CD4-positive, alpha-beta T cell treated with Interleukin-6 for 4 hours (primary cell): ENCODE data around the gene TTYH3.
"Not testable (repeated sequence)": the region's sequence is repeated elsewhere in the genome, so short reads cannot be mapped to it uniquely, and the experiment has no call there.

Source experiments
- DNase-seq: peaks from one replicate; pipeline ENCODE4 v3.0.0-alpha.2; 2020; ENCODE audit warnings: mixed read lengths

TTYH3 gene

DNA sequence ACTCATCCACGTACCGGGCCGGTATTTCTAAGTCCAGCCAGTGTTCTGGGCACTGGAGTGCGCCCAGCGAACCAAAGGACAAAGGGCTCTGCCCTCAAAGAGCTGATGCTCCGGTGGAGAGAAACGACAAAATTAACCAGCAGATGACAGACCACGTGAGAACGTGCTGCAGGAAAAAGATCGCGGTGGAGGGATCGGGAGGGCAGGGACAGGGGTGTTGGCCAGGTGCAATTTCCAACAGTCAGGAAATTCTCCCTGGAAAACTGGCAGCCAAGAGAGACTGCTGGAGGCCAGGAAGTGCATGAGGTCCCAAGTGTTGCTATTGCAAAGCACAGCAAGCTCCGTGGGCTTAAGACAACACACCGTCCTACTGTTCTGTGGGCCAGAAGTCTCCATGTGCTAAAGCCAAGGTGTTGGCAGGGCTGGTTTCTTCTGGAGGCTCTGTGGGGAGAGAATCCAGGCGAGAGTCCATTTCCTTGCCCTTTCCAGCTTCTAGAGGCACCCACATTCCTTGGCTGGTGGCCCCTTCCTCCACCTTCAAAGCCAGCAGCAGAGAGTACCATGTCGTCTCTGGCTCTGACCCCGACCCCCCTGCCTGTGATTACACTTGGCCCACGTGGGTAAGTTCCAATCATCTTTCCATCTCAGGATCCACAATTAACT, 34.9 kb downstream of the TTYH3 start:
- DNase-seq, result no peak

DNA sequence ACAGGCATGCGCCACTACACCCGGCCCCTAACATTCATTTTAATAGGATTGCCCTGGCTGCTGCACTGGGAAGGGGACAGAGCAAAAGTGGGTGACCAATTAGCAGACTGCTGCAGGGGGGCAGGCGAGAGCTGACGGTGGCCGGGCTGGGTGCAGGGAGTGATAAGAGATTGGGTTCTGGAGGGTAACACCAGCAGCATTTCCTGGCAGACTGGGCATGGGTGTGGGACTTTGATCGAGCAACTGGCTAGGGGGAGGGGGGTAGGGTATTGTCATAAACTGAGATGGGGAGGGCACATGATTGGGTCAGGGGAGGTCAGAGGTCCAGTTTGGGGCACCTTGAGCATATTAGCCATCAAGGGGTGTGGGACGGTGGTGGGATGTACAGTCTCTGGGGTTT, 36.1 kb downstream of the TTYH3 start:
- DNase-seq, result no peak

DNA sequence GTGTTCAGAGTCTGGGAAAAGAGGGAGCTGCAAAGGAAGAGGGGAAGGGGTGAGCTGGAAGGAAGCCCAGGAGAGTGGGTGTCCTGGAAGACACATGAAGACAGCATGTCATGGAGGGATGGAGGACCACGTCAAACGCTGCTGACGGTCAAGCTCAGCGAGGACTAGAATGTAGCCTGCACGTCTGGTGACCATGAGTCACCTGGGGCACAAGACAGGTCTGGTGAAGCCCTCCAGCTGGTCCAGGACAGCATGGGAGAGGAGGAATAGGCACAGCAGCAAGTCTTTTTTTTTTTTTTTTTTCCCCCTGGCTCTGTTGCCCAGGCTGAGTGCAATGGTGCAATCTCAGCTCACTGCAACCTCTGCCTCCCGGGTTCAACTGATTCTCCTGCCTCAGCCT, 36.6 kb downstream of the TTYH3 start:
- DNase-seq, result no peak

DNA sequence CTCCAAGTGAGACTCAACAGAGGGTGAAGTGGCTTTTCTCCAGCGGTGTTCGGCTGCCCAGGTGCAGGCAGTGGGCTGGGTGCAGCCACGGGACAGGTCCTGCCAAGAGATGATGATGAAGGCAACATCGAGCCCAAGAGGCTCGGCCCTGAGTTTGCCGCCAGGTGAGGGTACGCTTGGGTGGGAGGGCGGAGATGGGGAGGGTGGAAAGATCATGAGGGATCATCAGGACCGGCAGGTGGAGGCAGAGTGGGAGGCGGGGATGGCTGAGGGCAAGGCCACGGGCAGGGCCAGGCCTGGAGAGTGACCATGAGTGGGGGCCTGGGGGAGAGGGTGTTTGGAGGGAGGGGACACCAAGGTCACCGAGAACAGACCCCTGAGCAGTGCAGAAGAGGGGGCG, 38.4 kb downstream of the TTYH3 start:
- no peak for DNase-seq

DNA sequence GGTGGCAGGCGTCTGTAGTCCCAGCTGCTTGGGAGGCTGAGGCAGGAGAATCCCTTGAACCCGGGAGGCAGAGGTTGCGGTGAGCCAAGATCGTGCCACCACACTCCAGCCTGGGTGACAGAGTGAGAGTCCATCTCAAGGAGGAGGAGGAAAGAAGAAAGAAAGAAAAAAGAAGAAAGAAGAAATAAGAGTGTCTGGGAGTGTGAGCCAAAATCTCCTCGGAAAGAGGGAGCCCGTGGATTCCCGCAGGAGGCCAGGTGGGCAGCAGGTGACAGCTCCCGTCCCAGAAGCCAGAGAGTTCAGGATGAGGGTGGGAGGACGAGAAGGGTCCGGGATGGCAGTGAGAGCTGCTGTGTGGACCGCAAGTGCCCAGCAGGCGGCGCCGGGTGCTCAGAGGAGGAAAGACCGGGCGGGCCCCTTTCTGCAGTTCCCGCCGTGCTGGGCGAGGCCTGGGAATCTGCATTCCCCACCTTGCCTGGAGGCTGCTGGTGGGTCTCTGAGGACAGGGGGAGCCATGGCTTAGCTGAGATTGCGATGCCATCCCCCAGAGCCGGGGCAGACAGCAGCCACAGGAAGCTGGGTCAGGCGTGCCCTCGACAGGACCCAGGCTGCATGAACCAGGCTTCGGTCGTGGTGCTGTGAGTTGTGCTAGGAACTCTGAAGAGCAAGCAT, 39.1 kb downstream of the TTYH3 start:
- peak; percentile 81 for DNase-seq

DNA sequence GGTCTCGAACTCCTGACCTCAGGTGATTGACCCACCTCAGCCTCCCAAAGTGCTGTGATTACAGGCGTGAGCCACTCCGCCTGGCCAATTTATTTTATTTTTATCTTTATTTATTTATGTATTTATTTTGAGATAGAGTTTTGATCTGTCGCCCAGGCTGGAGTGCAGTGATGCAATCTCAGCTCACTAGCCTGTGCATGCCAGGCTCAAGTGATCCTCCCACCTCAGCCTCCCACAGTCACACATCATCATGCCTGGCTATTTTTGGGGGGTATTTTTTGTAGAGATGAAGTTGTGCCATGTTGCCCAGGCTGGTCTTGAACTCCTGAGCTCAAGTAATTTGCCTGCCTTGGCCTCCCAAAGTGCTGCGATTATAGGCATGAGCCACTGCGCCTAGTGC, 41.4 kb downstream of the TTYH3 start:
- not testable (repeated sequence) for DNase-seq

DNA sequence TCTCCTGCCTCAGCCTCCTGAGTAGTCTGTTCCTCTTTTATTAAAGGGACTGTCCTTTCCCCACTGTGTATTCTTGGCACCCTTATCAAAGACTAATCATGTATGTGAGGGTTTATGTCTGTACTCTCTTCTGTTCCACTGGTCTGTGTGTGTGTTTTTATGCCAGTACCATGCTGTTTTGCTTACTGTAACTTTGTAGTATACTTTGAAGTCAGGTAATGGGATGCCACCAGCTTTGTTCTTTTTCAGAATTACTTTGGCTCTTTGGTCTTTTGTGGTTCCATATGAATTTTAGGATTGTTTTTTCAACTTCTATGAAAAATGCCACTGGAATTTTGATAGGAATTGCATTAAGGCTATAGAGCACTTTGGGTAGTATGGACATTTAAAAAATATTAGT, 42.1 kb downstream of the TTYH3 start:
- DNase-seq, result no peak

DNA sequence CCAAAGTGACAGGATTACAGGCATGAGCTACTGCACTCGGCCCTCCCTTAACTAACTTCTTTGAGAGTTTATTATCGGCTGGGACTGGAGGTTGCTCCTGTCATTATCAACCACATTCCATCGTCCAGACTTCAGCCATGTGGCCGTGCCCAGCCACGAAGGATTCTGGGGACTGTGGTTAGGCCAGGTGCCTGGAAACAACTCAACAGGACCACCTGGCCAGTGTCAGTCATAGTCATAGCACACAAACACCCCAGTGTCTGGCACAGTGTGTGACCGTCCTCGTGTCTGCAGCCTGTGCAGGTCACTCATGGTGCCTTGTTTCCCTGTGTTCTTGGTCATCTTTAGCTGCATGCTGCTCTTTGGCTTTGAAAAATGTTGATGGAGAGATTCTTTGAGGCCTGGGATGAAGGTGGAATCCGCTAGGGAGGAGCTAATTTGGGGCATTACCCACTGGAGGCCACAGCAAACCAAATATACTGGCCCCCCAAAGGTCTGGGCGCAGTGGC, 43.5 kb downstream of the TTYH3 start:
- DNase-seq, result no peak

DNA sequence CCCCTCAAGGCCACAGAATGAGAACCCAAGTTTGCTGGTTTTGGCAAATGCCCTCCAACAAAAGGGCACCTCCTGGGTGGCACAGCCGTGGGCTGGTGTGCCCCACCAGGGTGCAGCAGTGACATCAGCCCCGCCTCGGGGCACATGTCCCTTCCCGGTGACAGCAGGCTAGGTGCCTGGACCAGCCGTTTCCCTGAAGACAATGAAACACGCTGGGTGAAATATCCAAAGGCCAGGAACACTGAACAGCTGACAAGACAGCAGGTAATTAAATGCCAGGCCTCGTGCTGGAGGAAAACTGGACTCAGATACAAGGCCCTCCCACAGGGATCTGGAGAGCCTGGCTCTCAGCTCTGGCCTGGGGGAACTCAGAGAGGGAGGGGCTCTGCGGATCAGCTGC, 44.8 kb downstream of the TTYH3 start:
- DNase-seq, result not testable (repeated sequence)

DNA sequence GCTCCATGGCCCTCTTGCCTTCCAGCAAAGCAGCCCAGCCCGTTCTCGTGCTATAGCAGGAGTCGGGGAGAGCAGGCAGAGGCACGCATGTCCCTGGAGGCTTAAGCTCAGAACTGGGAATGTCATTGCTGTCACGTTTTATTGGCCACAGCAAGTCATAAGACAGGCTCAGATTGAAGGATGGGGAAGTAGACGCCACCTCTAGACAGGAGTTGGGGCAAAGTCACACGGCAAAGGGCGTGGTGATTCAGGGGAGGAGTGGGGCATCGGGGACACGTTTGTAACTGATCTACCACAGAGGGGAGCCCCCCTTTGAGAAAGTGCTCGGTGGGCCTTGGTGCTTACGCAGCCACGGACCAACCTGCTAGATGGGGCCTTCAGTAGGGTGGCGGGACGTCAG, 46.7 kb downstream of the TTYH3 start:
- DNase-seq, result not testable (repeated sequence)

DNA sequence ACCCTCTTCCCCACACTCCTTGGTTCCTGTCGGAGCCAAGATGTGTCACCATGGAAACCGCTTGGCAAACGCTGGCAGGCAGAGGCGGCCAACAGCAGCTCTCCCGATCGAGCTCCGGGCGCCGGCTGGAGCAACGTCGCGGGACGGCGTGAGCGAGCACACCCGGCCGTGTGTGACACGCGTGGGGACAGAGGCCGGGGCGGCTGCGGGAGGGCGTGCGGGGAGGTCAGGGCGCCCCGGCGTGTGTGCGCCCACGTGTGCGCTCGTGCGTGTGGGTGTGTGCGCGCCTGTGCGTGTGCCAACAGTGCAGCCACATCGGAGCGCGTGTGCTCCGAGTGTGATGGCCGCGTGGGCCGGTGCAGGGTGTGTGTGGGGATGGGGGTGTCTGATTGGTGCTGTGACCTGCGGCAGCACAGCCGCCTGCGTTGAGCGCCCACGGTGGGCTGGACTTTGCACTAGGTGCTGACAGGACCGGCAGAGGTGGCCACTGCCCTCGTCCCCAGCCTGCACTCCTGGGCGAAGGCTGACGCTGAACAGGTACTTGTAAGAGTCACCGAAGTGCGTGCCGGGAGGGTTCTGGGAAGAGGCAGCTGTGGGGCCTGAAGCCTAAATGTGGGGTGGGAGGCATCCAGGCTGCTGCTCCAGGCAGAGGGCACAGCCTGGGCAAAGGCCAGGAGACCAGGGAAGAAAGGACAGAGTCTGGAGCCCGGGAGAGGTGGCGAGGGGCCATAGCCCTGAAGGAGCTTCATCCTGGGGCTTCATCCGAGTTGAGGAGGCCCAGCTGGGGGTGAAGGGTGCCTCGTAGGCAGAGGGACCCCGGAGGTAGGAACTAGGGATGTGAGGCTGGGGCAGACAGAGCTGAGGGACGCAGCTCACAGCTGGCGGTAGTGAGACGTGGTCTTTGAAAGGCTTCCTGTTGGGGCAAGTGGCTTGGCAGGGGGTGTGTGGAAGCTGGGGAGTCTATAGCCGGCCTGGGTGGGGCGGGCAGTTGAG, 47.6 kb downstream of the TTYH3 start:
- DNase-seq, result not testable (repeated sequence)

DNA sequence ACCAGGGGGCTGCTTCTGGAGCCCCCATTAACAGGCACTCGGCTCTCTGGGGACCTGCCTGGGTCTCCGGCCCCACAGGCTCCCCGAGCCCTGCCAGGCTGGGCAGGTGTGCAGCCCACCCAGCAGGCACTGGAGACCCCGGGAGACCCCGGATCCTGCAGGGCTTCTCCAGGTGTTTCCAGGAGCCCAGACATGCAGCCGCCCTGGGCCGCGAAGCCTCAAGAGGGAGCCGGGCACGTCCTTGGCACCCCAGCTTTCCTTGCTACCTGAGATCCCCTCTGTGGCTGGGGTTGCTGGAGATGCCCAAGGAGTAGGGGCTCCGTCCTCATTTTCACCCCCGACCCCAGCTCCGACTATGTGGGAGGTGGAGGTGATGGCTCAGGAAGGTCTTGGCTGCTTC, 48.5 kb downstream of the TTYH3 start:
- no peak for DNase-seq

DNA sequence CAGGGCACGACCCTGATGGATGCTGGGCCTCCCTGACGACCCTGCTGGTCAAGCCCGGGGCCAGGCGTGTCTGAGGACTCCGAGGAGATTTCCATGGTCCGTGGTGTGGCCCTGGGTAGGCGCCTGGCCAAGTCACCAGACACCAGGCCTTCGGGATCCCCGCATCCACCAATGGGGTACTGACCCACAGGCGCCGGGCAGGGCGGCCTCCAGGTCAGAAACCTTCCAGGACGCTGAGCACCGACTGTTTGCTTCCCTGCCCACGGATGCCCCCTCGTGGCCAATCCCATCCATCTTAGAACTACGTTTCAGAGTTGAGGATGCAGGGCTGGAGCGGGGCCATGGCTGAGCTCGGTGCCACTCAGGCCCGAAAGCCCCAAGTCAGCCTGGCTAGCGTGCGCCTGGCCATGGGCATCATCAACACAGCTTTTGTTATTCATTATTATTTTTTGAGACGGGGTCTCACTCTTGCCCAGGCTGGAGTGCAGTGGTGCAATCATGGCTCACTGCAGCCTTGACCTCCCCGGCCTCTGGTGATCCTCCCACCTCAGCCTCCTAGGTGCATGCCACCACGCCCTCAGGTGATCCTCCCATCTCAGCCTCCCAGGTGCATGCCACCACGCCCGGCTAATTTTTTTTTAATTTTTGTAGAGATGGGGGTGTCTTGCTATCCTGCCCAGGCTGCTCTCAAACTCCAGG, 49.2 kb downstream of the TTYH3 start:
- peak; percentile 72 for DNase-seq

DNA sequence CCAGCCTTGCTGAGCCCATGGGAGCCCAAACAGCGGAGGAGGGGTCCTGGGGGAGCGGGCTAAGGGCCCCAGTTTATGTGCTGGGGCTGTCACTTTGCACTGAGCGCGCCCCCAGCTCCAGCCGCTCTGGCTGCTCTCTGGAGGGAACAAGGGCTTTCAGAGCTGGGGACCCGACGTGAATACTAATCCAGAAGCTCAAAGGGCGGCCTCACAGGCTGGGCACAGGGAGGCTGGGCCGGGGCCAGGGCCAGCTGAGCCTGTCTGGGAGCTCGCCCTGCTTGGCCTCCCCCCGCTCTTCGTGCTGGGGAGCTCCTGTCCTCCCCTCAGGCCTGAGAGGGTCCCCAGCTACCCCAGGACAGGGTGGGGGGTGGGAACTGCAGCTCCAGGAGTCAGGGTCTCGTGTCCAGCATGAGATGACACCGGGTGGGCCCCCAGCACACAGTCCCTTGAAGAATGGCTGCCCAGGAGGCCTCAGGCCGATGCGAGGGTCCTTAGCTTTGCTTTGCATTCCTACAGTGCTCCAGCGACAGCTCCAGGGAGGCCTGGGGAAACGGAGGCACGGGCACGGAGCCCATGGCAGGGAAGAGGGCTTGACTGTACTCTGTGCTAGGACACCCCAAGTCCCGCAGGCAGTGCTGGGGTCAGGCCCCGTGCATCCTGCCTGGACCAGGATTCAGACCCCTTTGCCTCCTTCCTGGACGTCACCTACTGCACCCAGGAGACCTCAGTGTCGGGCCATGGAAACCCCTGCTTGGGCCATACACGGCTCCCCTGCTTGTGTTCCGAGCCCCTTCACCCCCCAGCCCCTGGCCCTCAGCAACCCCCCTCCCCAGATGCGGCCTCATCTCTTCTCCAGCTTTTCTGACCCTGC, 50.4 kb downstream of the TTYH3 start:
- no peak for DNase-seq

DNA sequence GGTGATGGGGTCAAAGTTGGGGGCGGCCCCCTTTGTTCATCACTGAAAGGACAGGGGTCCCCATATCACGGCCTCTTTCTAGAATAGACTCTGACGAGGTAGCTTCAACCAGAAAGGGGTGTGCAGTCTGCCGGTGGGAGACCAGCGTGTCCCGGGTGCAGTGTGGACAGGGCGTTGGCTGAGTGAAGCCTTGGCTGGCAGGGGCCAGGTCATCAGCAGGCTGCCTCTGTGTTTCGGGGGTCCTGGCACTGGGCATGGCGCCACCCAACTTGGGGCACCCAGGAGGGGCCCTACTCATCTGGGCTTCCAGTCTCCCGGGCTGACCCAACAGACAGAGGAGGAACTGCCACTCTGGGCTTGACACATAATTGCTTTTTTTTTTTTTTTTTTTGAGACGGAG, 52.7 kb downstream of the TTYH3 start:
- no peak for DNase-seq

DNA sequence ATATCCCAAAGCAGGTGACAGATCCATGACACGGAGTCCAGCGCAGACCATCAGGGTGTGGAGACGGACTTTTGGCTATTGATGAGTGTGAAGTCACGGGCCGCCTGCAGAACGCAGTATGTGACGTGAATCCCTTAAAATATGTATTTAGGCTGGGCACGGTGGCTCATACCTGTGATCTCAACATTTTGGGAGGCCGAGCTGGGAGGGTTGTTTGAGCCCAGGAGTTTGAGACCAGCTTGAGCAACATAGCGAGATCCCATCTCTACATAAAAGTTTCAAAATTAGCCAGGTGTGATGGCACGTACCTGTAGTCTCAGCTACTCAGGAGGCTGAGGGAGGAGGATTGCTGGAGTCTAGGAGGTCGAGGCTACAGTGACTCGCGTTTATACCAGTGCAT, 54.3 kb downstream of the TTYH3 start:
- DNase-seq, result no peak

DNA sequence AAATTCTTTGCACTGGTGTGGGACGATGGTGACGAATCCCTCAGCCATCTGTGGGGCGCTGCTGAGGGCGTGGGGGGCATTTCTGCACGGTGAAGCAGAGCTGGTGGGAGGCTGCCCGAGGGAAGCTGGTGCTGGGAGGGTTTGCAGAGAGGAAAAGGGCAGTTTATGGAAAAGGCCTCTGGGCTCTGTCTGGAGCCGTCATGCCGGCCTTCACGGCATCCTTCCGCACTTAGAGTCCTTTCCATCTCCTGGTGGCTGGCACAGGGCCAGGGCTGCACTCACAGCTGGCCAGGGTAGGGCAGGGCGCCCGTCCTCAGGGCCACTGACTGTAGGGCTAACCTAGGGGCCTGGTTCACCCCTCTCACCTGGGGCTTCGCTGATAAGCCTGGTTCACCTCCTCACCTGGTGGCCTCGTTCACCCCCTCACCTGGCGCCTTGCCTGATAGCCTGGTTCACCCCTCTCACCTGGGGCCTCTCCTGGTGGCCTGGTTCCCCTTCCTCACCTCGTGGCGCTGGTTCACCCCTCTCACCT, 55.6 kb downstream of the TTYH3 start:
- DNase-seq, result no peak

DNA sequence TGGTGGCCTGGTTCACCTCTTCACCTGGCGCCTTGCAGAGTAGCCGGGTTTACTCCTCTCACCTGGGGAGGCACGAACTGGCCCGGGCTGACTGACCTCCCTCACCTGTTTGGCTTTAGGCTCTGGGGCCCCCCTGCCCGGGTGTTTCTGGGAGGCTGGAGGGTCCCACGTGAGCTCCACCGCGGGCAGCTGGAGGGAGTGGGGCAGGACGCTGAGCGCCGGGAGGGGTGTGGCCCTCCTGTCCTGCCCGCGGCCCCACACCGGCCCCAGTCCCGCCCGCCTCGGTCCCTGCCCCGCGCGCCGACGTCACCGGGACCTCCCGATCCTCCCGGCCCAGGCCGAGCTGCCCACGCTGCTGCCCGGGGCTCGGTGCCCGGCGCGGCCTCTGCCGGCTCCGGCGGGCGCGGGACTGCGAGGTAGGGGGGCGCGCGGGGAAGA, 56.1 kb downstream of the TTYH3 start, which contains the start of gene AMZ1:
Gene AMZ1, plus strand, starts transcription at position 322 of the 438 bp plus-strand sequence. CDS start 12,250 bp downstream, outside the sequence.
- no peak for DNase-seq

DNA sequence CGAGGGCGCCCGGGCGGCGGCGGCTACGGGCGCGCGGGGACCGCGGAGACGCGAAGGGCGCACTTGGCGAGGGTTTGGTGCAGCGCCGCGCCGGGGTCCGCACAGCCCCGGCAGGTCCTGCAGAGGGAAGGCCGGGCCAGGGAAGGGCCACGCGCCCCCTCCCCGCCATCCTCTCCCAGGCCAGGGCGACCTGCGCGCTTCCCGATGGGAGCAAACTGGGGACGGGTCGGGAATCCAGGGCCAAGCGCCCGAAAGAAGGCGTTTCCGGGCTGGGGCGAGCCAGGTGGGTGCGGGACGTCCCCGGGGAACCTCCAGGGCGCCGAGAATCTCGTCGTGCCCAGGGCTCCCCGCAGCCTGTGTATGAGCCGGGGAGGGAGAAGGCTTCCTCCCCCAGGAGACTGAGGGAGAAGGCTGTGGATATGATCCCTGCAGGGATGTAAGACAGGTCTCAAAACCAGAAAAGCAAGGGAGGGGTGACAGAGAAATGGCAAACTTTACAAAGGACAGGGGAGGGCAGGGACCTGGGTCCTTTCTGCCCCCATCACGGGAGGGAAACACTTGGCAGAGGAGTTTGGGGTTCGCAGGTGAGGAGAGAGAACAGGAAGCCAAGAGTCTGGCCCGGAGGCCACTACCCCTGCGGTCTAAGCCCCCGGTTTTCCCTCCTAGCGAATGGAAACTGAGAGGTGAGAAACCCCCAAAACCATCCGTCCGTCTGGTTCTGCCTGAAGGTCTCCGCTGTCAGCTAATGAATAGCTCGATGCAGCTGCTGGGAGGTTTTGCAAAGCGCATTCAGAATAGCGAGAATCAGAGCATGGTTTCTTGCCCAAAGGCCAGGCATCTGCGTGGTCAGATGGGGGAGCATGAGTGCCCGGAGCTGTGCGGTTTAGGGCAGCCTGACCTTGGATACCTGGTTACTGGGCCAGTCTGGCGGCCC, 56.9 kb downstream of the TTYH3 start:
- no peak for DNase-seq

DNA sequence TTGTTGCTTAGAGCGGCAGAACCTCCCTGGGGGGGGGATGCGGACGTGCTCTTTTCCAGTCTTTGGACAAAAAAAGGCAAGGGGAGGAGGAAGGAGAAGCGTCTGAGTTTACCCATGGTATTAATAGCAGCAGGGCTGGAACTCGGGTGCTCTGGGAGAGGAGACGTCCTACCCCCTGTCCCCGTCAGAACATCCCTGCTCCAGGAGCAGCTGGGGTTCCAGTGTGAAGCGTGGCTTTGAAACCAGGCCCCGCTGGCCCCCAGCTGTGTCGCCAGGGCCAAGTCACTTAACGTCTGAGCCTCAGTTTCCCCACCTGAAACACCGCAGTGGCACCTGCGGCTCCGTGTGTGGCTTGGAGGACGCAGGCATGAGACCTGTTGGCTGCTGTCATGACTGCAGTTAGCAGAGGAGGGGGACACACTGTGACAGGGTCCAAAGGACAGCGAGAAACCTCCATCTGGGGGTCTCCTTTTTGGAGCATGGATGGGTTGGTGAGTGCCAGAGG, 57.6 kb downstream of the TTYH3 start:
- no peak for DNase-seq
